NCI-H1436 treated with DMSO at 0.1 percent for 48 hours (cell line): ENCODE results near the gene AGGF1.
"Not testable (repeated sequence)": the region's sequence is repeated elsewhere in the genome, so short reads cannot be mapped to it uniquely, and the experiment has no call there.

Source experiments
- DNase-seq: peaks from one replicate; lab custom pipeline; 2025; lab: John Stamatoyannopoulos, UW

AGGF1 gene, protein sequence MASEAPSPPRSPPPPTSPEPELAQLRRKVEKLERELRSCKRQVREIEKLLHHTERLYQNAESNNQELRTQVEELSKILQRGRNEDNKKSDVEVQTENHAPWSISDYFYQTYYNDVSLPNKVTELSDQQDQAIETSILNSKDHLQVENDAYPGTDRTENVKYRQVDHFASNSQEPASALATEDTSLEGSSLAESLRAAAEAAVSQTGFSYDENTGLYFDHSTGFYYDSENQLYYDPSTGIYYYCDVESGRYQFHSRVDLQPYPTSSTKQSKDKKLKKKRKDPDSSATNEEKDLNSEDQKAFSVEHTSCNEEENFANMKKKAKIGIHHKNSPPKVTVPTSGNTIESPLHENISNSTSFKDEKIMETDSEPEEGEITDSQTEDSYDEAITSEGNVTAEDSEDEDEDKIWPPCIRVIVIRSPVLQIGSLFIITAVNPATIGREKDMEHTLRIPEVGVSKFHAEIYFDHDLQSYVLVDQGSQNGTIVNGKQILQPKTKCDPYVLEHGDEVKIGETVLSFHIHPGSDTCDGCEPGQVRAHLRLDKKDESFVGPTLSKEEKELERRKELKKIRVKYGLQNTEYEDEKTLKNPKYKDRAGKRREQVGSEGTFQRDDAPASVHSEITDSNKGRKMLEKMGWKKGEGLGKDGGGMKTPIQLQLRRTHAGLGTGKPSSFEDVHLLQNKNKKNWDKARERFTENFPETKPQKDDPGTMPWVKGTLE

DNA sequence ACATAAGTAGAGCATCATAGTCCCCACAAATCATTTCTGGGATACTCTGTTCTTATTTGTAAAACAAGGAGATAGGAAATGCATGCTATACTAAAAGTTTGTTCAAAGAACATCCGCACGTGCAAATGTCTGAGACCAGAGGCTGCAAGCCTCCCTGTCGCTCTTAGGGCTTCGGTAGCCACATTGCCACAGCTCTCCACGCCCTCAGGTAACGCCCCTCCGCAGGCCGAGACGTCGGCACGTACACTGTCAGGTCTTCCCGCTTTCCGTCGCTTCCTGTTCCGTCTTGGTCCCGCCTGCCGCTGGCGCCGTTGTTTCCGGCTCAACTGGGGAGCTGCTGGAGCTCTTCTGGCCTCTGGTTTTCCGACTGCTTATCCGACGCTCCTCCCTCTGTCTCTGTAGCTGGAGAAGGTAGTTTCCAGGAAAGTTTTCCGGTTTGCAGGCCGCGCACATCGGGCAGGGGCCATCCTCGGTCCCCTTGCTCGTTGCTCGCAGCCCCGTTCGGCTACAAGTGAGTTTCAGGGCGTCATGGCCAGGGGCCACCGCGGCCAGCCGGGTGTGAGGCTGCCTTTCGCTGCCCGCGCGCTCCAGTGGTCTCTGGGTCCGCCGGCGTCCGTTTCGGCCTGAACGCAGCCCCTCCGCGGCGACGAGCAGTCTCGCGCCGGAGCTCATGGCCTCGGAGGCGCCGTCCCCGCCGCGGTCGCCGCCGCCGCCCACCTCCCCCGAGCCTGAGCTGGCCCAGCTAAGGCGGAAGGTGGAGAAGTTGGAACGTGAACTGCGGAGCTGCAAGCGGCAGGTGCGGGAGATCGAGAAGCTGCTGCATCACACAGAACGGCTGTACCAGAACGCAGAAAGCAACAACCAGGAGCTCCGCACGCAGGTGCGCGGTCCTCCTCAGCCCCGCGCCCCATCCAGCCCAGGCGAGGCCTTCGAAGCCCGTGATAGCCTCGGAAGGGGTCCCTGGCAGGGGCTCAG, at the start of gene AGGF1:
Gene AGGF1 (plus strand): TSS at position 308 of the 975 bp plus-strand sequence. CDS start 363 bp downstream, at position 671.
- DNase-seq = peak; percentile 41

DNA sequence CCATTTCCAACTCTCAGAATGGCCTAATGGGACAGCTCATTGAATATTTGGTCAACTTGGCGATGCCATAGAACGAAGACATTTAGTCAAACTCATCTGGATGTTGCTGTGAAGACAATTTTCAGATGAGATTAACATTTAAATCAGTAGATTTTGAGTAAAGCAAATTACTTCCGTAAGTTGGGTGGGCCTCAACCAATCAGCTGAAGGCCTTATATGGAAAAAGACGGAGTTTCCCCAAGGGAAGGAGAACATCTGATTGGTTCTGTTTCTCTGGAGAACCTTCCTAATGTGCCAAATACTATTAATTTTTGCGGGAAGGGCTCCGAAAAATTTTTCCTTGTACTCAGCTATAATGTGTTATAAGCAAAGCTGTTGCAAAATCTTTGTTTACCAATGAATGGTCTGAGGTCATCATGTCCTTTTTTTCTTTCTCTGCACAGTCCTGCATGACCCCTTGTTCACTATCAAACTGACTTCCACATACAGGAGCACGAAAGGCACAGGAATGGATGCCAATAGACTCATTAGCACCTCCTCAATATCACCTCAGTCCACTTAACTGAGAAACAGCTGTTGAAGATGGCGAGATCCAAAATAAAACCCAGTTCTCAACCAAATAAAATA, 49.6 kb upstream of the AGGF1 start:
- no peak for DNase-seq

DNA sequence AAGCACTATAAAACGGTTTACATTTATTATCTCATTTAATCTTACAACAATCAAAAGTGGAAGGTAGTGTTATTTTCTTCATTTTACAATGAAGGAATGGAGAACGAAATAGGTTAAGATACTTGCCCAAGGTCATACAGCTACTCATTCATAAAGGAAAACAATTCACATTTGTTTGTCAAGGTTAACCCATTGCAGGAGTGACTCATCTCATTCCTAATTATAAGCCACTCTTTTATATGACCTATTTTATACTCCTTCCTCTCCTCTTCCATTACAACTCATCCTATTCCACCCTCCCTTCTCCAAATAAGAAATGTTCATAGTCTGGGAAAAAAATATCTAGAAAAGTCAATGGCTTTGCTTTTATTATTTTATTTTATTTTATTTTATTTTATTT, 47.8 kb upstream of the AGGF1 start:
- no peak for DNase-seq

DNA sequence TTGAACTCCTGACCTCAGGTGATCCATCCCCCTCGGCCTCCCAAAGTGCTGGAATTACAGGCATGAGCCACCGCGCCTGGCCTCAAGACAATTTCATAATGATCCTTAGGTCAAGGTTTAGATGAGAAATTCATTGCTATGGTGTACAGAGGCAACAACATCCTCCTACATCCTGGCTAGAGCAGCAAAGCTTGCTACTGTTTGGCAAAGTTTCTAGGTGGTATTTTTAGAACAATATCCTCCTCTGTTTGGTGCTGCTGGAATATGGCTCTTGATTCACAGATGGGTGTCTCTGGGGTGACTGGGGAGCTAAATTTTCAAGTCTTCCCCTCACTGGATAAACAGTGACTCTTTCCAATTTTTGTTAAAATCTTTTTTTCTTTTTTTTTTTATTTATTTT, 46.7 kb upstream of the AGGF1 start:
- no peak for DNase-seq

DNA sequence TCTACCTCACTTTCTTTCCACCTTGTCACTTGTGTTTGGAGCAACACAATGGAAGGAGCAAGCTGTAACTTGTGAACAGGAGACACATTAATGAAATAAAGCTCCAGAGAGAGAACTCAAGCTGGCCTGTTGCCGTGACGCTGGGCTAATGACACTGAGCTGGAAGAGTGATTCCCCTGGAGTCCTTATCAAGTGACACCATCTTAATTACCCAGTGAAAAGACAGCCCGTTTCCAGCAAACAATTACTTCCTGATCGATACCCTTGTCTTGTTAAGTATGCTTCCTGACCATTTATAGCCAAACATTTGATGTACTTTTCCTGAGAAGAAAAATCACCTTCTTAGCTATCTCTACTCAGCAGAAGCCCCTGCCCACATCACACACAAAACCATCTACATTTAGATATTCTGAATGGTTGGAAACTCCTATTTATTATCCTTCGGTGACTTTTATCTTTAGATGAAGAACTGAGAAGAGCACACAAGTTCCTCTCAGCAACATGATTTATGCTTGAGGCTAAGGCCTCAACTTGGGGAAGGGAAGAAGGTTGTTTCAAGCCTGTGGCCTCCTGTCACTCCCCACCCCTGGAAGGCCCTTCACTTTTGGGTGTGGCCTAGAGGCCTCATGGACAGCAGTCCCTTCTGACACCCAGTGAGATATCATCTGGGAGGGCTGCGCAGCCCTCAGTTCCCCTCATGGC, 43.2 kb upstream of the AGGF1 start:
- DNase-seq = peak; percentile 45

DNA sequence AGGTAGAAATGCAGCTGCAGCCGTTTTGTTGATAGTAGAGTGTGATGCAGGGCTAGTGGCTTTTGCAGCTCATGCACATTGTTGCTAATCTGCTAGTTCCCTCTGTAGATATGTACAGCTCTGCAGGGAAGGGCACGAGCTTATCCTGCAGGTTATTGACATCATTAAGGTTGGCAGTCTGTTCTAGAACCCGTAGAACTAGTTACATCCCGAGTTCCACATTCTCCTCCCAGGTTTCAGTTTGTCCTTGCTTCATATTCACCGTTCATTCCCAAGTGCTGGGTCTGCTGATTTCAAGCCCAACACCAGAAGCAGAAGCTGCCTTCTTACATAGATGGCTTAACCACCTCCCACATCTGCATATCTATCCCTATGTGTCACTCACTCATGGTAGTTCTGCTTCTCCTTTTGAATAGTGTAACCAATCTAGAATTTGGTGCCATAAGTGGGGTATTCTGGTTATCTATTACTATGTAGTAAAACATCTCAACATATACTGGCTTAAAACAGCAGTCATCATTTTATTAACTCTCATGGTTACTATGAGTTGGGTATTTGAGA, 39.2 kb upstream of the AGGF1 start:
- DNase-seq = no peak

DNA sequence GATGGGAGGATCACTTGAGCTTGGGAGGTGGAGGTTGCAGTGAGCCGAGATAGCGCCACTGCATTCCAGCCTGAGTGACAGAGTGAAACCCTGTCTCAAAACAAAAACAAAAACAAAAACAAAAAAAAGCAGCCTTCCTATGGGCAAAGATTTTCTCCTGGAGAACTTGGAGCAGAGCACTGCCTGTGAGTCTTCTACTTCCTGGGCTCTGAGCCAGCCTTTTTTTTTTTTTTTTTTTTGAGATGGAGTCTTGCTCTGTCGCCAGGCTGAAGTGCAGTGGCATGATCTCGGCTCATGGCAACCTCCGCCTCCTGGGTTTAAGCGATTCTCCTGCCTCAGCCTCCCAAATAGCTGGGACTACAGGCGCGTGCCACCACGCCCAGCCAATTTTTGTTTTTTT, 36.8 kb upstream of the AGGF1 start:
- not testable (repeated sequence) for DNase-seq

DNA sequence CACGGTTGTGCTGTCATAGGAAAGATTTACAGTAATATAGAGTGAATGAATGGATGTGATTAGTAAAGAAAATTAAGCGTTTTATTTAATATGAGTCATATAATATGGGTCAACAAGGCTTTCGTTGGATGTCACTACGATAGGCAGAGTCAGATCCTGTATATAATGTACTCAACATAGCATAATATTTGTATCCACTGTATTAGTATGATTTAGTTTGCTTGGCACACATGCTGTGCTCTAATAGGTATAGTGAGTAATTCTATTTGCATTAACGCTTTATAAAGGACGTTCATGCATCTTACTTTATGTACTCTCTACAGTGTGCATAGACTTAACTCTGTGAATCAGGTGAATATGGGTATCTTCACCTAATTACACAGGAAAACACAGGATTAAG, 35.9 kb upstream of the AGGF1 start:
- DNase-seq = no peak

DNA sequence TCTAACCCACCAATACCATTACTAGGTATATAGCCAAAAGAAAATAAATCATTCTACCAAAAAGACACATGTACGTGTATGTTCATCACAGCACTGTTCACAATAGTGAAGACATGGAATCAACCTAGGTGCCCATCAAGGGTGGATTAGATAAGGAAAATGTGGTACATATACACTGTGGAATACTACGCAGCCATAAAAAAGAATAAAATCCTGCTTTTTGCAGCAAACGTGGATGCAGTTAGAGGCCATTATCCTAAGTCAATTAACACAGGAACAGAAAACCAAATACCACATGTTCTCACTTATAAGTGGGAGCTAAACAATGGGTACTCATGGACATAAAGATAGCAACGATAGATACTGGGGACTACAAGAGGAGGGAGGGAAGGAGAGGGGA, 32.0 kb upstream of the AGGF1 start:
- not testable (repeated sequence) for DNase-seq

DNA sequence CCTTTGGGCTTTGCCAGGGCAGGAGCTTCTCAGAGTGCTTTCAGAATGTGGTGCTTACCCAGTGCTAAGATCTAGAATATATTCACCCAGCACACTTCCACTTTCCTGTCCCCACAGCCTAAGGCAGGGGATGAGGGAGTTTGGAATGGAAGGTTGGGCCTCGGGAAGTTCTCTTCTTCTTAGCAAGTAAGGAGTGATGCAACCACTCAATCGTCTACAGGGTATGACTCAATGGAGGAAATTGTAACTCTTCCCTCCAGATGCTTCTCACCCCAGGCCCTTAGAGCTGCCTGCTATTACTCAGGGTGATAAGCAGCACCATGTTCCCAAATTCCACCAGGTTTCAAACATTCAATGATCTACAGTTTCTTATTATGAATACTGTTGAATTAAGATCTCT, 30.8 kb upstream of the AGGF1 start:
- DNase-seq = no peak

DNA sequence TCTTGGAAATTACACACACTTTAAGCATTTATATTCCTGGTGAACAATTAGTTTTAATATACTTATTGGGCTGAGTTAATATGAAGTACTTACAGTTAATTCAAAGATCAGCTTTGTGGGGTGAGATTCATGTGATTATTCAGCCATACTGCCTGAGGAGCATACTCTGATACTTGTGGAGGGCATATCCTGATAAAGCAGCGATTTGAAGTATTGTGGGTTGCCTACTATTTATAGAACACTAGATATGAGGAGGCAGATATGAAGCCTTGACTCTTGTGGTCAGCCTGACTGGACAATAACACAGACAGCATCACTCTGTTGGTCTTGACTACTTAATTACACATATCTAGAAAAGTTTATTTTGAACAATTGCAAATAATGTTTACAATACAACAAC, 27.0 kb upstream of the AGGF1 start:
- no peak for DNase-seq

DNA sequence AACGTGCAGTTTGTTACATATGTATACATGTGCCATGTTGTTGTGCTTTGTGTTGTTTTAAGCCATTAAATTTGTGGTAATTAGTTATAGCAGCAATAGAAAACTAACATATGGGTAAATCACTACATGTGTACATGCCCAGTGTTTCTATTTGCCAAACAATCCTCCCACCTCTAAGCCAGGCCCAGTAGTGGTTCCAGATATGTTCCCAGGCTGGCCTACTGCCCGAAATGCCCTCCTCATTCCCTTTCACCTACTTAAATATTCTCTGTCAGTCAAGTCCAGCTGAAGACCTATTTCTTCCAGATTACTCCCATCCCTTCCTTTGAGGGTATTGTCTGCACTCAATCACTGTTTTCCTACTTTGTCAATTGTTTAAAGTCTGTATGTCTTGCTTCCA, 24.1 kb upstream of the AGGF1 start:
- DNase-seq = no peak

DNA sequence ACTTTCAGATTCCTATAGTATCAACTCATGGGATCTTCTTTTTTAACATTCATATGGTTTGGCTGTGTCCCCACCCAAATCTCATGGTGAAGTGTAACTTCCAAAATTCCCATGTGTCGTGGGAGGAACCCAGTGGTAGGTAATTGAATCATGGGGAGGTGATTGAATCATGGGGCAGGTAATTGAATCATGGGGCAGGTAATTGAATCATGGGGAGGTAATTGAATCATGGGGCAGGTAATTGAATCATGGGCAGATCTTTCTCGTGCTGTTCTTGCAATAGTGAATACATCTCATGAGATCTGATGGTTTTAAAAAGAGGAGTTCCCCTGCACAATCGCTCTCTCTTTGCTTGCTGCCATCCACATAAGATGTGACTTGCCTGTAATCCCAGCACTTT, 21.8 kb upstream of the AGGF1 start:
- DNase-seq = no peak

DNA sequence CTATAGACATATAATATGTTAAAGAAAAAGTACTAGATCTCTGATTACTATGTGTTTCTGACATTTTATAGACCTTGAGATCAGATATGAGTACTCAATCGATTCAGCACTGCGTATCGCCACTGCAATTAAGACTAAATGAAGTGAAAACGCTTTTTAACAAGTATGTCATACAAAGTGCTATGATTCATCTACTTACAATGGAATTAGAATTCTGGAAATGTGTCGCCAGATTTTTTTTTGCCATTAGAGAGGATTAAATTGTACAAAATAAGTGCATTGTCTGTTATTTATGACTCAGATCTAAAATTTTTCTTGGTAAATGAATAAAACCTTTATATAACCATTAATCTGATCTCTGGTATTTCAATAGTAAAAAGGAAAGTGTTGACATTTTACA, 20.0 kb upstream of the AGGF1 start:
- DNase-seq = no peak

DNA sequence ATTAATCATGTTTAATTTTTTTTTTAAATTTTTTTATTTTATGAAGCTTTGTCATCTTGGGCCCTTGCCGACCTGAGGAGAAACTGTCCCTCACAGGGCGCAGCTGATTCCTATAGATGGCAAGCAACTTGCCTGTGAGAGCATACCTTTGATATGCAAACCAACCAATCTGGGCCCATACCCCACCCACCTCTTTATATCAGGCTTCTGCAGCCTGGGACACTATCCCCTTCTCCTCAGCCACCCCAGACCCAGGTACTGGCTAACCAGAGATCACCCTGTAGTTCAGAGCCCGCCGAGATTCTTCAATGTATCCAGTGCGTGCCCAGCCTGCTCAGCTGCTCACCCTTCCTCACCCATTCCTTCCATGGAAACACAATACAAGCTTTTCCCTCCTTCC, 18.7 kb upstream of the AGGF1 start:
- no peak for DNase-seq

DNA sequence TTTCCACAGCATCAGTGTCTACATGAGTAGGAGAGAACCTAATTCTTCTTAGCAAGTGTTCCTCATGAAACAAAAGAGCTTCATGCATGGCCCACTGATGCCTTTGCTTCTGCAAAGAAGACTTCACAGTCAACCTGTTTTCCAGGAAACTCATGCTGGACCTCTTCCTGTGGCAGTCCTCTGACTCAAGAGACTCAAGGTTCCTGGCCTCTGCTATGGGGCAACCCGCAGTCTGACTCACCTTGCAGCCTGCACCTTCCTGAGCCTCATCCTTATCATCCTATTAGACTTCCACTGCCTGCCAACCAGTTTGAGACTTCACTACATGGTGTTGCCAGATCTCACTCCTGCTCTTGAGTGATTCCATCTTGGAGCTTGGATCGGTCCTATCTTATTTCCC, 17.6 kb upstream of the AGGF1 start:
- no peak for DNase-seq

DNA sequence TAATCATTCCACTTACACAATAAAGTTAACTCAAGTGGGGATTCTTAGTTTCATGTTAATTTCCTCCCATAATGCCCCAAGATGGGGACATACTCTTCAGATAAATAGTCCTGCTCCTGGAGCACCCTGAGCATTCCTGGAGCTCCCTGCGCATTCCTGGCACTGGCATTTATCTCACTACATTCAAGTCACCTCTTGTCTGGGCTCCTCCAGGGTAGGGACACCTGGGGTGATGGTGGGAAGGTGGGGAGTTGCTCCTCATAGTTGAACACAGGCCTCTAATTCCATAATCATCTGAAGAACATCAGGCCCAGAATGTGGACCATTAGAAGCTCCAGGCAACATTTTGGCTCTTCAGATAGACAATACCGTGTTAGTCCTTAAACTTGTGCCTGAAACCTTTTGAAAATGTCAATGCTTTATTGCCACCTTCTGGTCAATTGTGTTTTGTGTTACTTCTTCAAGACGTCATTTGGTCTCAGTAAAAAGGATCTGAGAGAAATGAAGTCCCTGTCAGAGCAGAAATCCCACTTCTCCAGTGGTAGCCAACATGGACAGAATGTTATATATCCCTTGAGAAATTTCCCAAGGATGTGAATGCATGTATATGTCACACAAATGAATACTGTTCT, 14.2 kb upstream of the AGGF1 start:
- DNase-seq = peak; percentile 45

DNA sequence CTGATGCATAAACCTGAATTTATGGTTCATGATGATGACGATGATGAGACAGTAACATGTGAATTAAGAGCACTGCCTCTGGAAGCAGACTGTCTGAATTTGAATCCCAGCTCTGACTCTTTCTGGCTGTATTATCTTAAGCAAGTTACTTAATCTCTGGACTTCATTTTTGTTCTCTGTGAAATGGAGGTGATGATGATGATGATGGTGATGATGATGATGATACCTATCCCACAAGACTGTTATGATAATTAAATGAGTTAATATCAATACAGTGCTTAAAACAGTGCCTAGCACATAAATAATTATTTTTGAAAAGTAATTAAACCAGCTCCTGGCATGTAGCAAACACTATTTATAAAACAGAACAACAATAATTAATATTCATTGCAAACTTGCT, 13.2 kb upstream of the AGGF1 start:
- no peak for DNase-seq

DNA sequence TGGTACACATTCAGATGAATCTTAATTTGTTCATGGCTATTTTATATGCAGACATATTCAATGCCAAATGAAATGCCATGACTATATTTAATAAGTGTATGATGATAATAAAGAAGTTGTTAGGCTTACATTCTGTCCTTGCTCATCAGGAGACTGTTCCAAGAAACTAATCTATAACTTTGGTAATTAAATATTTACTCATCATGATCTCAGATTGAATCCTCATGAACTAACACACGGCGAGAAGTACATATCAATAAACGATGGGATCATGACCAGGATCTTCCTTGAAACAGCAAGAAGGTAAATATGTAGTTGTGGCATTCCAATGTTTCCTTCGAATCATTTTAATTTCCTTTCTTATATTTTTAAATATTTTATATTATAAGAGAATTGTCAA, 12.5 kb upstream of the AGGF1 start:
- DNase-seq = no peak
